NT2/D1 (cell line): Measurements from ENCODE around the gene NDUFB5.

Experiments
- DNase-seq: peaks from one replicate; pipeline ENCODE4 v3.0.0-alpha.2; 2011; ENCODE audit warnings: low read depth, low spot score
- H3K27me3 ChIP-seq: 2 replicates; pipeline ENCODE4 v1.6.0; 2011; ENCODE audit warnings: mild to moderate bottlenecking; ENCODE audit not compliant: insufficient read length, insufficient read depth
- H3K36me3 ChIP-seq: 2 replicates; pipeline ENCODE4 v1.6.1; 2011; ENCODE audit warnings: mild to moderate bottlenecking, low read length, mixed read lengths; ENCODE audit not compliant: insufficient read depth, insufficient read length
- H3K4me1 ChIP-seq: 2 replicates; pipeline ENCODE4 v1.5.1; 2011; ENCODE audit not compliant: insufficient read depth, insufficient read length
- H3K4me3 ChIP-seq: 2 replicates; pipeline ENCODE4 v1.5.1; 2011; ENCODE audit warnings: low read depth; ENCODE audit not compliant: insufficient read length
- H3K9ac ChIP-seq: 2 replicates; pipeline ENCODE4 v1.6.0; 2011; ENCODE audit warnings: low read depth; ENCODE audit not compliant: insufficient read length
- H3K9me3 ChIP-seq: 2 replicates; pipeline ENCODE4 v1.5.1; 2011; ENCODE audit warnings: mild to moderate bottlenecking, low read length; ENCODE audit not compliant: insufficient read depth
- SUZ12 ChIP-seq: IDR thresholded peaks from 2 replicates; pipeline ENCODE4 v1.6.1; 2011; ENCODE audit not compliant: insufficient read length, insufficient read depth; ENCODE audit errors: extremely low read depth
- YY1 ChIP-seq: IDR thresholded peaks from 2 replicates; pipeline ENCODE4 v1.6.1; 2011; ENCODE audit not compliant: insufficient read length, insufficient read depth
- ZNF274 ChIP-seq: IDR thresholded peaks from 2 replicates; pipeline ENCODE4 v1.6.1; 2011; ENCODE audit warnings: mild to moderate bottlenecking, low read depth, low read length

Gene NDUFB5

GRCh38 chr3:179604321-179605078 lies at the start of gene NDUFB5, which contains the start of gene MRPL47:
TSS of gene NDUFB5 (plus strand) at chr3:179604794. CDS start at chr3:179604816, 22 bp downstream.
TSS of gene MRPL47 (minus strand) at chr3:179604638. CDS start at chr3:179604624, 14 bp downstream.
- peaks cover 58% of the 10 kb centered on the region for H3K36me3 ChIP-seq
- peak; percentile 94 for DNase-seq
- peak within 1 kb of the TSS; percentile 70 for H3K4me3 ChIP-seq
- H3K27me3 ChIP-seq = no peaks in the 10 kb centered on the region
- TF ChIP-seq ZNF274 = no peak
- peak; percentile 99 for TF ChIP-seq YY1
- peak within 1 kb of the TSS; percentile 93 for H3K9ac ChIP-seq
- H3K9me3 ChIP-seq = no peaks in the 10 kb centered on the region
- no peaks in the 10 kb centered on the region for H3K4me1 ChIP-seq

- DNase-seq = peak; percentile 61
- TF ChIP-seq YY1 (no peak), ZNF274 (no peak), SUZ12 (no peak)
- H3K9ac ChIP-seq = no peak overlapping the region
- H3K4me1 ChIP-seq = no peaks in the 10 kb centered on the region
- H3K36me3 ChIP-seq = no peaks in the 10 kb centered on the region
- H3K27me3 ChIP-seq = no peaks in the 10 kb centered on the region
- H3K4me3 ChIP-seq = no peak overlapping the region
- H3K9me3 ChIP-seq = no peaks in the 10 kb centered on the region
Measured at GRCh38 chr3:179558742-179559364, 45.7 kb upstream of the NDUFB5 start.

GRCh38 chr3:179560791-179561190 lies 43.8 kb upstream of the NDUFB5 start:
- Histone ChIP-seq H3K36me3 (no peaks in the 10 kb centered on the region), H3K9ac (no peak overlapping the region), H3K9me3 (no peaks in the 10 kb centered on the region), H3K27me3 (no peaks in the 10 kb centered on the region), H3K4me3 (no peak overlapping the region), H3K4me1 (no peaks in the 10 kb centered on the region)
- no peak for DNase-seq
- TF ChIP-seq ZNF274 = no peak
- TF ChIP-seq YY1 = no peak
- no peak for TF ChIP-seq SUZ12

- TF ChIP-seq ZNF274 (no peak), YY1 (peak; percentile 5)
- Histone ChIP-seq H3K9ac (peak within 1 kb of the TSS; percentile 97), H3K36me3 (peaks cover 4% of the 10 kb centered on the region), H3K4me1 (no peaks in the 10 kb centered on the region), H3K9me3 (no peaks in the 10 kb centered on the region), H3K27me3 (no peaks in the 10 kb centered on the region), H3K4me3 (peak within 1 kb of the TSS; percentile 97)
- DNase-seq = peak; percentile 99
Measured at GRCh38 chr3:179562591-179563270, 41.9 kb upstream of the NDUFB5 start, which contains the start of gene ACTL6A. TSS of gene ACTL6A (plus strand) at chr3:179562926. CDS start at chr3:179563093, 167 bp downstream.

- peaks cover 4% of the 10 kb centered on the region for H3K36me3 ChIP-seq
- TF ChIP-seq YY1 (no peak), ZNF274 (no peak), SUZ12 (no peak)
- H3K9me3 ChIP-seq = no peaks in the 10 kb centered on the region
- H3K4me1 ChIP-seq = no peaks in the 10 kb centered on the region
- H3K4me3 ChIP-seq = peak overlapping the region; percentile 97
- H3K27me3 ChIP-seq = no peaks in the 10 kb centered on the region
- DNase-seq = peak; percentile 55
- H3K9ac ChIP-seq = peak overlapping the region; percentile 97
Measured at GRCh38 chr3:179563271-179563783, 41.3 kb upstream of the NDUFB5 start.

GRCh38 chr3:179565496-179565895 lies 39.1 kb upstream of the NDUFB5 start:
- TF ChIP-seq YY1 = no peak
- Histone ChIP-seq H3K27me3 (no peaks in the 10 kb centered on the region), H3K36me3 (peaks cover 20% of the 10 kb centered on the region), H3K4me3 (no peak overlapping the region), H3K4me1 (no peaks in the 10 kb centered on the region), H3K9ac (no peak overlapping the region), H3K9me3 (no peaks in the 10 kb centered on the region)
- no peak for DNase-seq

- Histone ChIP-seq H3K9ac (no peak overlapping the region), H3K4me3 (no peak overlapping the region), H3K4me1 (no peaks in the 10 kb centered on the region), H3K27me3 (no peaks in the 10 kb centered on the region), H3K36me3 (peaks cover 86% of the 10 kb centered on the region), H3K9me3 (no peaks in the 10 kb centered on the region)
- no peak for TF ChIP-seq SUZ12
- no peak for TF ChIP-seq YY1
- no peak for TF ChIP-seq ZNF274
- DNase-seq = no peak
Measured at GRCh38 chr3:179580992-179581391, 23.6 kb upstream of the NDUFB5 start.
